ENCODE results near the gene CELSR3. TPM values are rescaled to one million over a fixed set of nuclear protein-coding genes. Genes with fewer than 3 reads are reported as not detected.

CELSR3 gene
- total RNA-seq, 1 donor from 2014 or later, result 1.1 TPM

GRCh38 chr3:48634661-48635221 lies 27.9 kb downstream of the CELSR3 start:
- TF ChIP-seq CTCF (IDR thresholded peaks at IDR 0.05; ENCODE audit: insufficient read depth, low read length, severe bottlenecking), result no peak
- no peaks in the 10 kb centered on the region for H3K27me3 ChIP-seq (ENCODE audit: control insufficient read depth, insufficient read depth, low read length)
- peaks cover 29% of the 10 kb centered on the region for H3K36me3 ChIP-seq (ENCODE audit: control insufficient read depth, insufficient read depth, low read length)
- DNase-seq (ENCODE audit: low read depth) (peak; percentile 52), FAIRE-seq (no peak)
- peak overlapping the region; percentile 86 for H3K4me3 ChIP-seq (ENCODE audit: low read depth, low read length)

GRCh38 chr3:48633743-48634142 lies 28.9 kb downstream of the CELSR3 start:
- H3K27me3 ChIP-seq (ENCODE audit: control insufficient read depth, insufficient read depth, low read length), result no peaks in the 10 kb centered on the region
- no peak overlapping the region for H3K4me3 ChIP-seq (ENCODE audit: low read depth, low read length)
- H3K36me3 ChIP-seq (ENCODE audit: control insufficient read depth, insufficient read depth, low read length), result peaks cover 32% of the 10 kb centered on the region
- no peak for DNase-seq (ENCODE audit: low read depth)
- FAIRE-seq, result no peak
- no peak for TF ChIP-seq CTCF (IDR thresholded peaks at IDR 0.05; ENCODE audit: insufficient read depth, low read length, severe bottlenecking)

GRCh38 chr3:48633256-48633655 lies 29.4 kb downstream of the CELSR3 start:
- FAIRE-seq, result no peak
- peaks cover 32% of the 10 kb centered on the region for H3K36me3 ChIP-seq (ENCODE audit: control insufficient read depth, insufficient read depth, low read length)

GRCh38 chr3:48631516-48632448 lies 30.9 kb downstream of the CELSR3 start:
- FAIRE-seq, result peak; percentile 28
- Histone ChIP-seq H3K36me3 (ENCODE audit: control insufficient read depth, insufficient read depth, low read length) (peaks cover 43% of the 10 kb centered on the region), H3K27me3 (ENCODE audit: control insufficient read depth, insufficient read depth, low read length) (no peaks in the 10 kb centered on the region), H3K4me3 (ENCODE audit: low read depth, low read length) (no peak overlapping the region)
- no peak for DNase-seq (ENCODE audit: low read depth)
- TF ChIP-seq CTCF (IDR thresholded peaks at IDR 0.05; ENCODE audit: insufficient read depth, low read length, severe bottlenecking), result no peak

More at GRCh38 chr3:48633256-48633655, 29.4 kb downstream of the CELSR3 start:
- TF ChIP-seq CTCF (IDR thresholded peaks at IDR 0.05; ENCODE audit: insufficient read depth, low read length, severe bottlenecking), result no peak
- DNase-seq (ENCODE audit: low read depth), result no peak
- H3K4me3 ChIP-seq (ENCODE audit: low read depth, low read length), result no peak overlapping the region
- H3K27me3 ChIP-seq (ENCODE audit: control insufficient read depth, insufficient read depth, low read length), result no peaks in the 10 kb centered on the region

GRCh38 chr3:48630833-48631232 lies 31.9 kb downstream of the CELSR3 start:
- no peak for DNase-seq (ENCODE audit: low read depth)
- H3K4me3 ChIP-seq (ENCODE audit: low read depth, low read length), result no peak overlapping the region
- no peak for FAIRE-seq
- TF ChIP-seq CTCF (IDR thresholded peaks at IDR 0.05; ENCODE audit: insufficient read depth, low read length, severe bottlenecking), result no peak
- no peaks in the 10 kb centered on the region for H3K27me3 ChIP-seq (ENCODE audit: control insufficient read depth, insufficient read depth, low read length)
- peaks cover 47% of the 10 kb centered on the region for H3K36me3 ChIP-seq (ENCODE audit: control insufficient read depth, insufficient read depth, low read length)

Data from bronchial epithelial cell (primary cell).